NCI-H1694 (cell line): ENCODE results near the gene MYO3B.

Experiments
- DNase-seq: peaks from one replicate; lab custom pipeline; 2025; lab: John Stamatoyannopoulos, UW

The MYO3B gene

GRCh38 chr2:170475878-170476277 lies 297.9 kb downstream of the MYO3B start:
- DNase-seq = no peak

- no peak for DNase-seq
Measured at GRCh38 chr2:170477630-170478029, 299.7 kb downstream of the MYO3B start.

- DNase-seq = no peak
Measured at GRCh38 chr2:170481201-170481600, 303.3 kb downstream of the MYO3B start.

- peak; percentile 22 for DNase-seq
Measured at GRCh38 chr2:170484552-170484951, 306.6 kb downstream of the MYO3B start.

- DNase-seq = no peak
Measured at GRCh38 chr2:170485254-170486026, 307.5 kb downstream of the MYO3B start.

- DNase-seq = no peak
Measured at GRCh38 chr2:170486730-170487129, 308.8 kb downstream of the MYO3B start.

- DNase-seq = no peak
Measured at GRCh38 chr2:170488807-170489206, 310.9 kb downstream of the MYO3B start.

GRCh38 chr2:170492010-170492409 lies 314.1 kb downstream of the MYO3B start:
- no peak for DNase-seq

GRCh38 chr2:170493426-170494097 lies 315.6 kb downstream of the MYO3B start:
- DNase-seq = no peak

- no peak for DNase-seq
Measured at GRCh38 chr2:170495896-170496295, 317.9 kb downstream of the MYO3B start.

- DNase-seq = no peak
Measured at GRCh38 chr2:170498619-170499018, 320.7 kb downstream of the MYO3B start.

- no peak for DNase-seq
Measured at GRCh38 chr2:170500104-170500503, 322.2 kb downstream of the MYO3B start.

- no peak for DNase-seq
Measured at GRCh38 chr2:170500770-170501169, 322.8 kb downstream of the MYO3B start.

- no peak for DNase-seq
Measured at GRCh38 chr2:170501421-170502043, 323.6 kb downstream of the MYO3B start.

- DNase-seq = no peak
Measured at GRCh38 chr2:170502361-170503130, 324.6 kb downstream of the MYO3B start.

GRCh38 chr2:170503563-170503962 lies 325.6 kb downstream of the MYO3B start:
- DNase-seq = no peak

GRCh38 chr2:170503971-170504809 lies 326.2 kb downstream of the MYO3B start:
- no peak for DNase-seq

GRCh38 chr2:170504810-170505145 lies 326.8 kb downstream of the MYO3B start:
- no peak for DNase-seq

- DNase-seq = no peak
Measured at GRCh38 chr2:170505631-170506275, 327.8 kb downstream of the MYO3B start.

- DNase-seq = peak; percentile 32
Measured at GRCh38 chr2:170509452-170510193, 331.7 kb downstream of the MYO3B start.
